ENCODE results near the gene N4BP2L1. TPM values are rescaled to one million over a fixed set of nuclear protein-coding genes. Genes with fewer than 3 reads are reported as not detected.

N4BP2L1 gene
- total and polyA plus RNA-seq, 4 donors, result 13.3 to 33.7 (median 25.2) TPM

DNA sequence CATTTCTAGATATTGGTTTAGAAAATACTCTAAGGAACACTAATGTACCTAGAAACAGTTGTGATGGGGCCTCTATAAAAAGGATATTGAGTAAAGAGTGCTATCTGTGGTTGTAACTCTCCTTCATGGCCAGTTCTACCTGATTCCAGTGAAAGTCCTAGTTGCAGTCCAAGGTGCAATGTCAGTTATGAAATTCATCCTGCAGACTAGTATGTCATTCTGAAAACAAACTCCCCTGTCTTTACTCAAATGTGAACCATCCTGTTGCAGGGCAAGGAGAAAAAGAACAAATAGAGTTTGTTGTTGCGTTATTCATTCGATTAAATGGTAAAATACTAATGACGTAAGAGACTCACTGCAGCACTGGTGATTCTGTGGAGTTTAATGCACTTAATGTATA is 18.3 kb upstream of the N4BP2L1 start:
- H3K4me1 ChIP-seq (ENCODE audit: control insufficient read depth in 1 of 2, insufficient read depth in 2 of 2, low read length in 2 of 2), result no peaks in the 10 kb centered on the region
- WGBS, 2 donors, result 95% methylated on average over 3 of the region's 3 CpGs
- DNase-seq, result no peak
- H3K36me3 ChIP-seq (ENCODE audit: control insufficient read depth in 1 of 2, insufficient read depth in 2 of 2, low read length in 1 of 2), result no peaks in the 10 kb centered on the region
- H3K4me3 ChIP-seq (ENCODE audit: low read length in 2 of 2), result no peak overlapping the region
- no peak for ATAC-seq (ENCODE audit: low FRiP score)
- intact Hi-C loops (cut with DNase I), result no loop called here
- no peak overlapping the region for H3K27ac ChIP-seq (ENCODE audit: low read depth in 1 of 2, low read length in 2 of 2)
- H3K9me3 ChIP-seq (ENCODE audit: control insufficient read depth, low read length), result no peaks in the 10 kb centered on the region
- no peaks in the 10 kb centered on the region for H3K27me3 ChIP-seq (ENCODE audit: control insufficient read depth in 1 of 2, insufficient read depth in 2 of 2, low read length in 1 of 2)

DNA sequence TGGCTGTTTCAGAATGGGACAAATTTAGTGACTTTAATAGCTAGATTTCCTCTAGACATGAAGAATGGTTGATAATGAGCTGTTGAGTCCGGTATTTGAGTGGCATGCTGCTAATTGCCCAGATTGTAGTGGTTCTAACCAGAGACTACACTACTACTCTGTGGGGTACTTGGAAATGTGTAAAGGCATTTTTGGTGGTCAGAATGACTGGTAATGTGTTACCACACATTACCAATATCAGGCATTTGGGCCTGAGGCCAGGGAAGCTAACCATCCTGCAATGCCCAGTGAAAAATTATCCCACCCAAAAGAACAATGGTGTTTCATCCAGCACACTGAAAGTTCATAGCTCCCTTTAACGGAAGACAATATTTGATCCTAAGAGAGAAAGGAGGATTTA is 17.5 kb upstream of the N4BP2L1 start:
- DNase-seq, result no peak
- no peak overlapping the region for H3K27ac ChIP-seq (ENCODE audit: low read depth in 1 of 2, low read length in 2 of 2)
- no peaks in the 10 kb centered on the region for H3K36me3 ChIP-seq (ENCODE audit: control insufficient read depth in 1 of 2, insufficient read depth in 2 of 2, low read length in 1 of 2)
- intact Hi-C loops (cut with DNase I), result no loop called here
- 95 to 98% methylated on average over 2 of the region's 2 CpGs for WGBS, 2 donors
- no peaks in the 10 kb centered on the region for H3K27me3 ChIP-seq (ENCODE audit: control insufficient read depth in 1 of 2, insufficient read depth in 2 of 2, low read length in 1 of 2)
- no peak for ATAC-seq (ENCODE audit: low FRiP score)
- H3K4me1 ChIP-seq (ENCODE audit: control insufficient read depth in 1 of 2, insufficient read depth in 2 of 2, low read length in 2 of 2), result no peaks in the 10 kb centered on the region
- no peak overlapping the region for H3K4me3 ChIP-seq (ENCODE audit: low read length in 2 of 2)
- H3K9me3 ChIP-seq (ENCODE audit: control insufficient read depth, low read length), result no peaks in the 10 kb centered on the region

DNA sequence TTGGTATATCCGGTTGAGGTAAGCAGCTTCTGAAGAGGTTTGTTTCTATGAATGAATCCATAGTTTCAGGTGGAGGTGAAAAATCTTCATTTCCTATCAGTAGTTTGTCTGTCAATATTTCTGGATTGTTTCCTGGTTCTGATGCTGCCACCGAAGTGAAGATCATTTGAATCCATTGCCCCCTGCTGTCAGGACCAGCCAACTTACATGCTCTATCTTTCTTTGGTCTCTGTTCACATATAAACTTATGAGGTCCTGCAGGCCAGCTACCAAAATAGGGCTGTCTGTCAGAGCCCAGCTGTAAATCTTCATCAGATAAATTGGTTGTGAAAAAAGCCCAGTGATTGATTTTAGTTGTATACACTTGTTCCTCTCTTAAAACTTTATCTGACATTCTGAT is 15.2 kb upstream of the N4BP2L1 start:
- Histone ChIP-seq H3K4me3 (ENCODE audit: low read length in 2 of 2) (no peak overlapping the region), H3K4me1 (ENCODE audit: control insufficient read depth in 1 of 2, insufficient read depth in 2 of 2, low read length in 2 of 2) (no peaks in the 10 kb centered on the region), H3K36me3 (ENCODE audit: control insufficient read depth in 1 of 2, insufficient read depth in 2 of 2, low read length in 1 of 2) (no peaks in the 10 kb centered on the region), H3K9me3 (ENCODE audit: control insufficient read depth, low read length) (no peaks in the 10 kb centered on the region), H3K27ac (ENCODE audit: low read depth in 1 of 2, low read length in 2 of 2) (no peak overlapping the region), H3K27me3 (ENCODE audit: control insufficient read depth in 1 of 2, insufficient read depth in 2 of 2, low read length in 1 of 2) (no peaks in the 10 kb centered on the region)
- no peak for DNase-seq
- WGBS, 2 donors, result 49 to 57% methylated on average over 2 of the region's 2 CpGs
- no peak for ATAC-seq (ENCODE audit: low FRiP score)
- intact Hi-C loops (cut with DNase I), result no loop called here

GRCh38 chr13:32438871-32439270 is 10.9 kb upstream of the N4BP2L1 start:
- Histone ChIP-seq H3K36me3 (ENCODE audit: control insufficient read depth in 1 of 2, insufficient read depth in 2 of 2, low read length in 1 of 2) (no peaks in the 10 kb centered on the region), H3K27ac (ENCODE audit: low read depth in 1 of 2, low read length in 2 of 2) (no peak overlapping the region), H3K4me3 (ENCODE audit: low read length in 2 of 2) (no peak overlapping the region), H3K4me1 (ENCODE audit: control insufficient read depth in 1 of 2, insufficient read depth in 2 of 2, low read length in 2 of 2) (no peaks in the 10 kb centered on the region), H3K9me3 (ENCODE audit: control insufficient read depth, low read length) (no peaks in the 10 kb centered on the region), H3K27me3 (ENCODE audit: control insufficient read depth in 1 of 2, insufficient read depth in 2 of 2, low read length in 1 of 2) (no peaks in the 10 kb centered on the region)
- ATAC-seq (ENCODE audit: low FRiP score) (no peak), DNase-seq (no peak)
- WGBS, 2 donors, result 16 to 25% methylated on average over 4 of the region's 4 CpGs
- intact Hi-C loops (cut with DNase I), result no loop called here

GRCh38 chr13:32432856-32433255 is 4.9 kb upstream of the N4BP2L1 start:
- Histone ChIP-seq H3K9me3 (ENCODE audit: control insufficient read depth, low read length) (no peaks in the 10 kb centered on the region), H3K36me3 (ENCODE audit: control insufficient read depth in 1 of 2, insufficient read depth in 2 of 2, low read length in 1 of 2) (no peaks in the 10 kb centered on the region), H3K27me3 (ENCODE audit: control insufficient read depth in 1 of 2, insufficient read depth in 2 of 2, low read length in 1 of 2) (no peaks in the 10 kb centered on the region), H3K4me3 (ENCODE audit: low read length in 2 of 2) (no peak overlapping the region), H3K4me1 (ENCODE audit: control insufficient read depth in 1 of 2, insufficient read depth in 2 of 2, low read length in 2 of 2) (no peaks in the 10 kb centered on the region), H3K27ac (ENCODE audit: low read depth in 1 of 2, low read length in 2 of 2) (no peak overlapping the region)
- intact Hi-C loops (cut with DNase I), result no loop called here
- 86% methylated on average over 3 of the region's 3 CpGs for WGBS, 2 donors
- DNase-seq (no peak), ATAC-seq (ENCODE audit: low FRiP score) (no peak)

GRCh38 chr13:32431361-32431760 is 3.4 kb upstream of the N4BP2L1 start:
- Histone ChIP-seq H3K27ac (ENCODE audit: low read depth in 1 of 2, low read length in 2 of 2) (no peak overlapping the region), H3K4me3 (ENCODE audit: low read length in 2 of 2) (no peak overlapping the region), H3K9me3 (ENCODE audit: control insufficient read depth, low read length) (no peaks in the 10 kb centered on the region), H3K36me3 (ENCODE audit: control insufficient read depth in 1 of 2, insufficient read depth in 2 of 2, low read length in 1 of 2) (no peaks in the 10 kb centered on the region), H3K27me3 (ENCODE audit: control insufficient read depth in 1 of 2, insufficient read depth in 2 of 2, low read length in 1 of 2) (no peaks in the 10 kb centered on the region), H3K4me1 (ENCODE audit: control insufficient read depth in 1 of 2, insufficient read depth in 2 of 2, low read length in 2 of 2) (no peaks in the 10 kb centered on the region)
- intact Hi-C loops (cut with DNase I), result no loop called here
- ATAC-seq (ENCODE audit: low FRiP score), result no peak
- no peak for DNase-seq
- 95 to 97% methylated on average over 5 of the region's 5 CpGs for WGBS, 2 donors

DNA sequence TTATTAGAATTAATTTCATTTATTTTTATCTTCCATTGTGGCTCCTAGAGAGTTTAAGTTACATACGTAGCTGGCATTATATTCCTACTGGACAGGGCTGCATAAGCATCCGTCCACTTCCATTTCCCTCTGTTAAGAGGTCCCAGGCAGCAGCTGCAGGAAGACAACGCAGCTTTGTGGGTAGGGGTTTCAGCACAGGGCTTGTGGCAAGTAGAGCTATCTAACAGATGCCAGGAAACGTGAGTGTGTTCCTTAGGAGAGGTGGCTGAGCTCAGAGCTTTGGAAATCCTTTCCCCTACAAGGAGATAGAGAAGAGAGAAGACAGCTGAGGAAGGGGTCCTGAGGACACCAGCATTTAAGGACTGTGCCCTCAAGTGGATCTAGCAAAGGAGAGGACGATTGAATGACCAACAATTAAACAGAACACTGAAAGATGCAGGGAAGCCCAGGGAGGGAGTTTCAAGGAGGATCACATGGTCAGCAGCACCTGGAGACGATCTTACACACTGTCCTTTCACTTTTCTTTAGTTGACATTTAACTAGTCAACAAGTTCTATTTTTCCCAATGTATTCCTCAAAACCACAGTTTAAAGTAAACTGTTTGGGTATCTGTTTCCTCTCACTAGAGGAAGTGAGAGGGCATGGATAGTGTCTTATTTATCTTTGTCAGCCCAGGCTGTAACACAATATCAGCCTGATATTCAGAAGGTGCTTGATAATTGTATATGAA is 2.3 kb upstream of the N4BP2L1 start:
- Histone ChIP-seq H3K36me3 (ENCODE audit: control insufficient read depth in 1 of 2, insufficient read depth in 2 of 2, low read length in 1 of 2) (no peaks in the 10 kb centered on the region), H3K4me1 (ENCODE audit: control insufficient read depth in 1 of 2, insufficient read depth in 2 of 2, low read length in 2 of 2) (no peaks in the 10 kb centered on the region), H3K27me3 (ENCODE audit: control insufficient read depth in 1 of 2, insufficient read depth in 2 of 2, low read length in 1 of 2) (no peaks in the 10 kb centered on the region), H3K9me3 (ENCODE audit: control insufficient read depth, low read length) (no peaks in the 10 kb centered on the region), H3K4me3 (ENCODE audit: low read length in 2 of 2) (no peak overlapping the region), H3K27ac (ENCODE audit: low read depth in 1 of 2, low read length in 2 of 2) (no peak overlapping the region)
- ATAC-seq (ENCODE audit: low FRiP score), result no peak
- intact Hi-C loops (cut with DNase I), result no loop called here
- no peak for DNase-seq
- 82 to 84% methylated on average over 6 of the region's 6 CpGs for WGBS, 2 donors

GRCh38 chr13:32429433-32429909 is 1.5 kb upstream of the N4BP2L1 start:
- no peak for DNase-seq
- no peak for ATAC-seq (ENCODE audit: low FRiP score)
- no peaks in the 10 kb centered on the region for H3K27me3 ChIP-seq (ENCODE audit: control insufficient read depth in 1 of 2, insufficient read depth in 2 of 2, low read length in 1 of 2)
- no peak overlapping the region for H3K27ac ChIP-seq (ENCODE audit: low read depth in 1 of 2, low read length in 2 of 2)
- intact Hi-C loops (cut with DNase I), result loop anchor here in 1 of 2 donors (5.0 kb wide), 1 partner anchor 107 kb away; no protein-coding TSS in a partner anchor
- no peaks in the 10 kb centered on the region for H3K4me1 ChIP-seq (ENCODE audit: control insufficient read depth in 1 of 2, insufficient read depth in 2 of 2, low read length in 2 of 2)
- H3K9me3 ChIP-seq (ENCODE audit: control insufficient read depth, low read length), result no peaks in the 10 kb centered on the region
- no peaks in the 10 kb centered on the region for H3K36me3 ChIP-seq (ENCODE audit: control insufficient read depth in 1 of 2, insufficient read depth in 2 of 2, low read length in 1 of 2)
- 96 to 97% methylated on average over 6 of the region's 6 CpGs for WGBS, 2 donors
- no peak overlapping the region for H3K4me3 ChIP-seq (ENCODE audit: low read length in 2 of 2)
